HG02938 (cell line): Measurements from ENCODE around the gene KRTAP5-8.
"Not testable (repeated sequence)": the region's sequence is repeated elsewhere in the genome, so short reads cannot be mapped to it uniquely, and the experiment has no call there.

Source experiments
- ATAC-seq: cut with Tn5 transposase; IDR thresholded peaks from one replicate; pipeline ENCODE4 v1.9.1; 2021; ENCODE audit warnings: mild to moderate bottlenecking, moderate library complexity; ENCODE audit not compliant: unreplicated experiment

KRTAP5-8 gene

DNA sequence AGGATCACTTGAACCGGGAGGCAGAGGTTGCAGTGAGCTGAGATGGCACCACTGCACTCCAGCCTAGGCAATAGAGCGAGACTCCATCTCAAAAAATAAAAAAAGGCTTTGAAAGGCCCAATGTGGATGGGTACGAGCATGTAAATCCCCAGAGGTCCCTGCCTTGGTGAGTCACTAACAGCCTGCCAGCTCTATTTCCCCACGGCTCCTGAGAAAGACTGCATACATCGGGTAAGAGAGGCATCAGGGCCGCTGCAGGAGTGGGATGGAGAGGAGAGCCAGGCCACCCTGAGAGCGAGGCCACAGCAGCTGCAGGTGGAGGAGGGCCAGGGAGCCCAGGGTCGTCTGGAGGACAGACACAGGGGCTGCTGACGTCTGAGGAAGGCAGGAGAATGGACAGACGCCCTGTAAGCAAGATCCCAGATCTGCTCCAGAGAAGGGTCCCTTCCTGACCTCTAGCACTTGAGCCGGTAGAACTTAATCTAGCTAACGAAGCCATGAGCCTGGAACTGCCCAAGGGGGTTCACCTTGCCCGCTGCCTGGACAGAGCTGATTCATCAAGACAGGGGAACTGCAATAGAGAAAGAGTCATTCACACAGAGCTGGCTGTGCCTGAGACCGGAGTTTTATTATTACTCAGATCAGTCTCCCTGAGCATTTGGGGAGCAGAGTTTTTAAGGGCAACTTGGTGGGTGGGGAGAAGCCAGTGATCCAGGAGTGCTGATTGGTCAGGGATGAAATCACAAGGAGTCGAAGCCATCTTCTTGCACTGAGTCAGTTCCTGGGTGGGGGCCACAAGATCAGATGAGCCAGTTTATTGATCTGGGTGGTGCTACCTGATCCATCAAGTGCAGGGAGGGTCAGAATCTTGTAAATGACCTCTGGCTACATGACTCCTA lies 5.3 kb downstream of the KRTAP5-8 start:
- ATAC-seq = no peak

DNA sequence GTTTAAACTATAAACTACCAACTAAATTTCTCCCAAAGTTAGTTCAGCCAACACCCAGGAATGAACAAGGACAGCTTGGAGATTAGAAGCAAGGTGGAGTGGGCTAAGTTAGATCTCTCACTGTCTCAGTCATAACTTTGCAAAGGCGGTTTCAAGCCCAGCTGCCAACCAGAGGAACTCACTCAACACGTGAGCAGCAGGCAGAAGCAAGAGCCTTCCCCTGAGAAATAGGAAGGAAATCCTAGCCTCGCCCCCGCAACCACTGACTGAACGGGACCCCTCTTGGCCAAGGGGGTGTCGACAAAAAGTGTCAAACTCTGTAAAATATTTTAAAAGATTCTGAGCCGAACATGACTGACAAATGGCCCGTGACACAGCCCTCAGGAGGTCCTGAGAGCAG lies 6.0 kb downstream of the KRTAP5-8 start:
- ATAC-seq = no peak

DNA sequence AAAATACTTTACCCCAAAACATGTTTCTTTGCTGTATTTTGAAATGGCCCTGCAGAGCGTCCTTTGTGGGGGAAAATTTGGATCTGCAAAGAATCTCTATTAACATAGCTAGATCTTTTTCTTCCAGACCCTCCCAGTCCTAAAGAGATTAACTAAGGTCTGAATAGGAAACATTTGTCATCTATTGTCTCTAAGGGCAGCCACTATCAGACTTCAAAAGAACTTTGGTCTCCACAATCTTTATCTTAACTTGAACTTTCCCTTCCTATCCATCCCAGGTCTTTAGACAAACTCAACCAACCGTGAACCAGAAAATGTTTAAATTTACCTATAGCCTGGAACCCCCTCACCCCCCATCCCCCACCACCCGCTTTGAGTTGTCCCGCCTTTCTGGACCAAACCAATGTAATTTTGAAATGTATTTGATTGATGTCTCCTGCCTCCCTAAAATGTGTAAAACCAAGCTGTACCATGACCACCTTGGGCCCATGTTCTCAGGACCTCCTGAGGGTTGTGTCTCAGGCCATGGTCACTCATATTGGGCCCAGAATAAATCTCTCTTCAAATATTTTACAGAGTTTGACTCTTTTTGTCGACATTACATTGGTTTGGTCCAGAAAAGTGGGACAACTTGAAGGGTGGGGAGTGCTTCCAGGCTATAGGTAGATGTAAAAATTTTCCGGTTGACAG lies 6.8 kb downstream of the KRTAP5-8 start:
- no peak for ATAC-seq

DNA sequence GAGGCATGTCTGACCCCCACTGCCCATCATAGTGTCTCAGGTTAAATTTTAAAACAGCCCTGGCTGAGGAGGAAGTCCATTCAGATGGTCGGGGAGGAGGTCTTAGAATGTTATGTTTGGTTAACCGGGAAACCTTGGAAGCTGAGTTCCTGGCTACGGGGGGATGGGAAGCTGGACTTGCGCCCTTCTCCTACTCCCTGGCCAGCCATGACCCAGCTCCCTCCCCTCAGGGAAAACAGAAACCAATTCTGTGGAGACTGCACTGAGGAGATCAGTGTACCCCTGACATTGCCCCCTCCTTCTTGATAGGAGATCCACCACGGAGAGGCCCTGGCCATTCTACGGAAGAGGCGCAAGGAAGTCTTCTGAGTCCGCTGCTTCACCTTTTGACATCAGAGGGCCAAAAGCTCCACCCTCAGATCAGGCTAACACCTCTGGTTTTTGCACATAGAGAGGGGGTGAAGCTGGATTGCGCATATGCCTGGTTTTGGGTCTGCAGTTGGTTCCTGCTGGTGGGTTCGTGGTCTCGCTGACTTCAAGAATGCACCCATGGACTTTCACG lies 7.7 kb downstream of the KRTAP5-8 start:
- no peak for ATAC-seq

DNA sequence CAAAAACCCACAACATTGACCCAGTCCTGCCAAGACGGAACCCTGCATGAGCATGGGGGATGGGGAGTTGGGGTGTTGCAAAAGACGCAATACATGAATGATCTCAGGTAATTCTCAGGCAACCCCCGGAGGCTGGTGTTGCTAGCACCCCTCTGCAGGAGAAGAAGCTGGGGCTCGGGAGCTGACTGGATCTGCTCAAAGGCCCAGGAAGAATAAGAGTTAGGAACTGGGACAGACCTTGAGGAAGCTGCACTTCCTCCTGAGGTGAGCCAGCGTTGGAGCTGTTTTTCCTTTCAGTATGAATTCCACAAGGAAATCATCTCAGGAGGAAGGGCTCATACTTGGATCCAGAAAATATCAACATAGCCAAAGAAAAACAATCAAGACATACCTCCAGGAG lies 10.3 kb downstream of the KRTAP5-8 start, which contains the start of gene KRTAP5-9:
KRTAP5-9 (plus strand) TSS at position 301 of the 400 bp plus-strand sequence. CDS start 238 bp downstream, outside the sequence.
- no peak for ATAC-seq

DNA sequence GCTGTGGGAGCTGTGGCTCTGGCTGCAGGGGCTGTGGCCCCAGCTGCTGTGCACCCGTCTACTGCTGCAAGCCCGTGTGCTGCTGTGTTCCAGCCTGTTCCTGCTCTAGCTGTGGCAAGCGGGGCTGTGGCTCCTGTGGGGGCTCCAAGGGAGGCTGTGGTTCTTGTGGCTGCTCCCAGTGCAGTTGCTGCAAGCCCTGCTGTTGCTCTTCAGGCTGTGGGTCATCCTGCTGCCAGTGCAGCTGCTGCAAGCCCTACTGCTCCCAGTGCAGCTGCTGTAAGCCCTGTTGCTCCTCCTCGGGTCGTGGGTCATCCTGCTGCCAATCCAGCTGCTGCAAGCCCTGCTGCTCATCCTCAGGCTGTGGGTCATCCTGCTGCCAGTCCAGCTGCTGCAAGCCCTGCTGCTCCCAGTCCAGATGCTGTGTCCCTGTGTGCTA lies 10.9 kb downstream of the KRTAP5-8 start:
- no peak for ATAC-seq

DNA sequence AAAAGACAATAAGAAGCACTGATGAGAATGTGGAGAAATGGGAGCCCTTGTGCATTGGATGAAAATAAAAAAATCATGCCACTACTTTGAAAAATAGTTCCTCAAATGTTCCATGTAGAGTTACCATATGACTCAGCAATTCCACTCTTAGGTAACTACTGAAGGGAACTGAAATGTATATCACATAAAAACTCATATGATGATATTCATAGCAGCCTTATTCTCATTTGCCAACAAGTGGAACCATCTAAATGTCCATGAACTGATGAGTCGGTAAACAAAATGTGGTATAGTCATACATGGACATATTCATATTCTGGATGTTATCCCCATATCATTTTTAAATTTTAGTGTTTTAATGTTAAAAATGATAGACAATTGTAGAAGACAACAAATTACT lies 13.9 kb downstream of the KRTAP5-8 start:
- no peak for ATAC-seq

DNA sequence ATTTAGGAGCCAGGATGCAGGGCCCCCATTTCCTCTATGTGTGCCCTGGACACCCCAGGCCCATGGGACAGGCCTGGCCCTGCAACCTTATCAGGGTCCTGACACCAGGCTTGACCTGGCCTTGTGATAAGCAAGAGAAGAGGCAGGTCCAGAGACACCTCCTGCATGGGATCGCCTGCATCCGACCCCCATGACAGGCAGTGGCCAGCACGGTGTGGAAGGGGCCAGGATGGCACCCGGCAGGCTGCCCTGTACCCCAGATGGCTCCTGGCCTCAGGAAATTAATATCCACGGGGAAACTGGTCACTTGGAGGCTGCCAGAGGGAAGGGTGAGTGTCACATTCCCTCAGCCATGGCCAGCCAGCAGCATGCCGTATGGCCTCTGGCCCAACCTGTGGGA lies 17.2 kb downstream of the KRTAP5-8 start:
- ATAC-seq = no peak

DNA sequence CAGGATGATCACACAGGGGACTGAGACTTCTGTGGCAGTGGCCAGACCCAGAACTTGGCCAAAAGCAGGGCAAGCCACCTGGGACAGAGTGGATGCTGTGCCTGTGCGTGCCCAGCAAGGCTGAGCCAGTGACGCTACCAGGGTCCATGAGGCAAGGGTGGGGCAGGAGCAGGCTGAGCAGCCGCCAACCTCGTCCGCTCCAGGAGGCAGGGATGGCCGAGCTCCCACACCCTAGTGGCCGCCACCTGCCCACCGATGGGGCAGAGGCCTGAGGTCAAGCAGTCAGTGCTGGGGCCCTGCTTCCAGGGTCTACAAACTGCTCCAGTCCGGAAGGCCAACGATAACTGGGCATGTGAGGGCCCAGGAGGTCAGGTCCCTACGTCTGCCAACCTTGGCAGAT lies 17.7 kb downstream of the KRTAP5-8 start:
- no peak for ATAC-seq

DNA sequence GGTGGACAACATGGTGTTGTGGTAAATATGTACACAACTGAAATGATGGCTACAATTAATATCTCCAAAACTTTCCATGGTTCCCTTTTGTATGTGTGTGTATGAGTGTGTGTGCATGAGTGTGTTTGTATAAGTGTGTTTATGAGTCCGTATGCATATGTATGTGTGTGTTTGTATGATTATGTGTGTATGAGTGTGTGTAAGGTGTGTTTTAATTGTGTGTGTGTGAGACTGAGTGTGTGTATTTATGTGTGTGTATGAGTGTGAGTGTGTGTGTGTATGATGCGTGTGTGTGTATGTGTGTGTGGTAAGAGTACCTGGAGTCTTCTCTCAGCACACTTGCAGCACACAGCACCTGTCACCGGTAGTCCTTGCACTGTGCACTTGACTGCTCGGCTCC lies 18.2 kb downstream of the KRTAP5-8 start:
- ATAC-seq = no peak

DNA sequence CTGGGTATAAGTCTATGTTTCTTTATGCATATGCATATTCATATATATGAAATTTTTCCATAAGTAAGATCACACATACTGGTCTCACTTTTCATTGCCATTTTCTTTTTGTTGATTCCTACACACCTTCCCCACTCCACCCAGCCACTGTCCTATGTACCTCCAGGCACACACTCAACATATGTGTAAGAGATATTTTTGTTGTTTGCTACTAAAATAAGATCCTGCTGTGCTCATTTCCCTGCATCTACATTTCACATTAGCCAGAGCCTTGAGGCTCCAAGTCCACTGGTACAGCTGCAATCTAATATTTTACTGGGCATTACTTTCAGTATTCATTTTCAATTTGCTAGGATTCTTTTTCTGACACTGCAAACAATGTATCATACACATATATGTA lies 19.4 kb downstream of the KRTAP5-8 start:
- no peak for ATAC-seq

DNA sequence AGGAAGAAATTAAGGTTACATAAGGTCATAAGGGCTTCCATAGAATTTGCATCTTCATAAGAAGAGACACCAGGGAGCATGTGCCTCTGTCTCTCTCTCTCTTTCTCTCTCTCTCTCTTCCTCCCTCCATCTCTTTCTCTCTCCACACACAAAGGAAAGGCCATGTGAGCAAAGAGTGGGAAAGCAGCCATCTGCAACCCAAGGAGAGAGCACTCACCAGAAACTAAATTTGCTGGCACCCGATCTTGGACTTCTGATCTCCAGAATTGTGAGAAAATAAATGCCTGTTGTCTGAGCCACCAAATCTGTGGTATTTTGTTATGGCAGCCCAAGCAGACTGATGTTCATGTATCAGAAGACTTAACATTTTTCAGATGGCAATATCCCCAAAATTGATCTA lies 21.2 kb downstream of the KRTAP5-8 start:
- no peak for ATAC-seq

DNA sequence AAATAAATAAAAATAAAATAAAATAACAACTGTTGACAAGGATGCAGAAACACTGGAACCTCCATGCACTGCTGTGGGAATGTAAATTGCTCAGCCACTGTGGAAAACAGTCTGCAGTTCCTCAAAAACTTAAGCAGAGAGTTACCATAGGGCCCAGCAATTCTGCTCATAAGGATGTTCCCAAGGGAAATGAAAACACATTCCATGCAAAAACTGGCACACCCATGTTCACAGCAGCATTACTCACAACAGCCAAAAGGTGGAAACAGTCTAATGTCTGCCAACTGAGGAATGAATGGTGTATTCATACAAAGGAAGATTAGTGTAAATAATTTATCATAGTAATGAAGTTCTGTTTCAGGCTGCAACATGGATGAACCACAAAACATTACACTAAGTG lies 24.3 kb downstream of the KRTAP5-8 start:
- no peak for ATAC-seq

DNA sequence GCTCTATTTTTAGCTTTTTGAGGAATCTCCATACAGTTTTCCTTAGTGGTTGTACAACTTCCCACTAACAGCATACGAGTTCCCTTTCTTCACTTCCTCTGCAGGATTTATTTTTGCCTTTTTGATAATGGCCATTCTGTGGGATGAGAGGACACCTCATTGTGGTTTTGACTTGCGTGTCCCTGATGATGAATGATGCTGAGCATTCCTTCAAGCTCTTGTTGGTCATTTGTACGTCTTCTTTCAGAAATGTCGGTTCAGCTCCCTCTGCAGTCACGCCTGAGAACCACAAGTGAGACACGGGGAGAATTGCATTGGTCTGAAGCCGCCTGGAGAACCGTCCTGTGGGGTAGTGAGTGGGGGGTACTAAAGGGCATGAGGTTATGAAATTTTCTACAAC lies 25.6 kb downstream of the KRTAP5-8 start:
- no peak for ATAC-seq

DNA sequence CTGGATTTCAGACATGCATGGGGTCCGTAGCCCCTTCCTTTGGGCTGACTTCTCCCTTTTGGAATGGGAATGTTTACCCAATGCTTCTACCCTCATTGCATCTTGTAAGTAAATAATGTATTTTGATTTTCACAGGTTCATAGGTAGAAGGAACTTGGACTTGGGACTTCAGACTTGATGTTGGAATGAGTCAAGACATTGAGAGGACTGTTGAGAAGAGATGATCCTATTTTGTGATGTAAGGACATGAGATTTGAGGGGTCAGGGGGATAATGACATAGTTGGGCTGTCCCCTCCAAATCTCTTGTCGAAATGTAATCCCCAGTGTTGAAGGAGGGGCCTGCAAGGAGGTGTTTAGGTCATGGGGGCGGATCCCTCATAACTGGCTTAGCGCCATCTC lies 26.6 kb downstream of the KRTAP5-8 start:
- no peak for ATAC-seq

DNA sequence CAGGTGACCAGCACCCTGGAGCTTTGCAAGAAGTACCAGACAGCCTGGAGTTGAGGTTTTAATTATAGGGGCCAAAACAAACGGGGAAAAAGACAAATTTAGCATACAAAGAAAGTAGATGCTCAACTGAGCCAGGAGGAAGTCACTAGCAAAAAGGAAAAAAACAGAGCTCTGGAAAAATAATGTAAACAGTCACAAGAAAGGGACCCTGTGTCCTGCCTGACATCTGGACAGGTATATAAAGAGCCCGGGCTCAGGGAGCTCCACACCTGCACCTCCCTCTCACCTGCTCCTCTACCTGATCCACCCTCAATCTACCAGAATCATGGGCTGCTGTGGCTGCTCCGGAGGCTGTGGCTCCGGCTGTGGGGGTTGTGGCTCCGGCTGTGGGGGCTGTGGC lies 27.4 kb downstream of the KRTAP5-8 start, which contains the start of gene KRTAP5-10:
KRTAP5-10 (plus strand) TSS at position 301 of the 400 bp plus-strand sequence; CDS start at position 326, 25 bp downstream.
- no peak for ATAC-seq

DNA sequence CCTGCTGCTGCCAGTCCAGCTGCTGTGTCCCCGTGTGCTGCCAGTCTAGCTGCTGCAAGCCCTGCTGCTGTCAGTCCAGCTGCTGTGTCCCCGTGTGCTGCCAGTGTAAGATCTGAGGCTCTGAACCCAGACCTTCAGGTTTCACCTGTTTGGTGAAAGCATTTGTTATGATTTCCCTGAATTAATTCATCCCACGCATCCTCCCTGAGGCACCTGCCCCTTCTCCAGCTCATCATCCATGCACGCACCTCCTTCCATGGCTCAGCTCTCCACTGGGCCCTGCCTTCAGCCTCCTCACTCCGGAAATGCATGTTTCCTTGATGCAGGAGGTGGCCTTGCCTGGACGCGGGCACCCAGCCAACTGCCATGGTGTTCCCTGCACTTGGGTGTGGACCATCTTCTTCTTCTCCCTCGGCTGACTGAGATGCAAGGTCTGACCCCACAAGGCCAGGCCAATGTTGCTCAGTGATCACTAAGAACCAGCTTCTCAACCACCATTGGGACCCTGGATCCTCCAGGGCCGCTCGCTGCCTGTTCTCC lies 28.3 kb downstream of the KRTAP5-8 start:
- ATAC-seq = no peak

DNA sequence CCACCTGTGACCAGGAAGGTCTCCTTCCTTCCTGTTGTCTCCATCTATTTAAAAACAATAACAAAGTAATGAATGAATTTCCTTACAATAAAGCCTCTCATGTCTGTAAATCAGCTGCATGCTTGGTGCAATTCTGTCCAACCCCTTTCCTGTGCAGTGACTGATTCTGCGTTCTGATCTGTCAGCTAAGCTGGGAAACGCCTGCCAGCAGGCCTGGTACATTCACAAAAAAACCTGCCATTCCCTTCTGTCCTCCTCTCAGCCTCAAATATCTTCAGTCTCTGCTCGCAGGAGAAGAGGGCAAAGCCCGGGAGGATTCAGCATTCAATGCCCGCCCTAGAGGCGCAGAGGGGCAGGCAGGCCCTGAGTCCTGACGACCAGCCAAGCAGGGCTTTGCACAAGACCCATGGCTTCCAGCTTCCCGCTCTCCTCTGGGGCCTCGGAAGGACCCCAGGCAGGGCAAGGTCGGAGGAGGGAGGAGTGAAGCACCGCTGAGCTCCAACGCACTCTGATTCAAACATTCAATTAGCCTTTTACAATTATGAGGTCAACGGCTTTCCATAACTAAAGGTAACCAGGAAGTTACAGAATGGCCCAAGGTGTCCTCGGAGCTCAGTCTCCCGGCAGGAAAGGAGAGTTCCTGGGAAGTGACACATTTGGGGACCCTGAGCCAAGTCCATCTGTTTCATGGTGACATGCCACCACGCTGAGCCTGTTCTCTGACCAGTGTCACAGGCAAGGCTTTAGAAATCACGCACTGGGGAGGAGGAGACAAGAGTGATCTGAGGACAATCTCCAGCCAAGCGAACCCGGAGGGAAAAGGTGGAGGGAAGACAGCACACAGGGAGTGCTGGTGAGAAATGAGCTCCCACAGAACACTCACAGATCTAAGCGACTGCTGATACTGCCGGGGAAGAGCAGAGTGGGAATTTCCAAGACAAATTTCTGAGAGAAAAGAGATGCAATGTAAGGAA lies 29.1 kb downstream of the KRTAP5-8 start:
- ATAC-seq = not testable (repeated sequence)

DNA sequence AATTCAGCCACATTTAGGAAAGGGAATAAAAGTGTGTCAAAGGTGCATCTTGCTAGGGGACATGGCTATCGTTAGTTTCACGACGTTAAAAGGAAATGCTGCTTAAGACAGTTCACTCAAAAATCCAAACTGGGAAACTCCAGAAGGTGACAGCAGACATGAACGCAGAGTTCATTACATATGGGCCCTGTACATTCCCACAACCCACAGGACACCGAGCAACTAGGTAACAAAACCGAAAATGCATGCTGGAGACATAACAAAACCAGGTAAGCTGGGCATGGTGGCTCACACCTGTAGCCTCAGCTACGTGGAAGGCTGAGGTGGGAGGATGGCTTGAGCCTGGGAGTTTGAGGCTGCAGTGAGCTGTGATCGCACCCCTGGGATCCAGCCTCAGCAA lies 29.8 kb downstream of the KRTAP5-8 start:
- ATAC-seq = not testable (repeated sequence)

DNA sequence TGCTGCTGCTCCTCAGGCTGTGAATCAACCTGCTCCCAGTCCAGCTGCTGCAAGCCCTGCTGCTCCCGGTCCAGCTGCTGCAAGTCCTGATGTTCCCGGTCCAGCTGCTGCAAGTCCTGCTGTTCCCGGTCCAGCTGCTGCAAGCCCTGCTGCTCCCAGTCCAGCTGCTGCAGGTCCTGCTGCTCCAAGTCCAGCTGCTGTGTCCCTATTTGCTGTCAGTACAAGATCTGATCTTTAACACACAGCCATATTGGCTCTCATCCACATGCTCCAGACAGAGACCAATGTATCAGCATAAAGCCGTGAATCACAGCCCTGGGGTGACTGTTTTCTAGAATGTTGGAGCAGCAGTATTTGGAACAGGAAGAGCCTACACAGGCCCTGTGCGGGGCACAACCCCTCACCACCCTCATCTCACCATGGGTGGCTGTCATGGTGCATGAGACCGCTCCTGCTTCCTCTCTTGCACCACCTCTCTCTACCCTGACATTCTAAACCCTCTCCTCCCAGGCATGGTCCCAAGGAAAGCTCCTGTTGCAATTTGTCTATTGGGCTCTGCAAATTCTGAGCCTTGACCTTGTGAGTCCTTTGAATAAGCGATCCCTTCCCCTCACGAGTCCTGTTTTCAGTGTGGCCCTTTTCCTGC lies 31.0 kb downstream of the KRTAP5-8 start:
- no peak for ATAC-seq
